SK-N-SH (cell line): ENCODE results near the gene CRYAA. TPM values are rescaled to one million over a fixed set of nuclear protein-coding genes. Genes with fewer than 3 reads are reported as not detected.

Source experiments
- CTCF ChIA-PET: fragments of 300-600, 350-600 bp; formaldehyde crosslinking; extraction: SDS; loops from one replicate; lab custom pipeline; 2021; lab: Yijun Ruan, JAX
- POLR2A ChIA-PET: fragments of 350-600 bp; sonication (Branson Sonifier 250); formaldehyde crosslinking; extraction: SDS; loops from one replicate; lab custom pipeline; 2020; ENCODE audit warnings: antibody characterized with exemption, inconsistent platforms; lab: Yijun Ruan, JAX
- DNase-seq: peaks from one replicate; pipeline ENCODE4 v3.0.0; 2012
- H2AFZ ChIP-seq: fragments of 200-600 bp; sonication (generic); 2 replicates; pipeline ENCODE4 v1.8.1; 2016; ENCODE audit warnings: antibody characterized with exemption, mild to moderate bottlenecking, low read depth
- H3F3A ChIP-seq: fragments of 200-600 bp; sonication (generic); replicated peaks from 2 replicates; pipeline ENCODE3; 2016; ENCODE audit warnings: antibody characterized with exemption, mild to moderate bottlenecking; ENCODE audit not compliant: insufficient read depth
- H3K27ac ChIP-seq, 2 experiments: fragments of 200-500 bp in 1 of 2; fragments of 200-600 bp in 1 of 2; sonication (Bioruptor generic) in 1 of 2; sonication (generic), shearing (Covaris generic) in 1 of 2; 2 replicates each; pipeline versions ENCODE4 v1.5.1 to v1.6.1; 2014 to 2016; ENCODE audit warnings: low read depth in 2 of 2, inconsistent platforms in 1 of 2, low read length in 1 of 2, mild to moderate bottlenecking in 1 of 2, mixed read lengths in 1 of 2
- H3K27me3 ChIP-seq: fragments of 200-600 bp; sonication (generic), shearing (Covaris generic); 2 replicates; pipeline ENCODE4 v1.6.1; 2016; ENCODE audit warnings: mixed run types; ENCODE audit not compliant: insufficient read depth
- H3K36me3 ChIP-seq, 2 experiments: fragments of 200-500 bp in 1 of 2; fragments of 200-600 bp in 1 of 2; sonication (Bioruptor generic) in 1 of 2; sonication (generic) in 1 of 2; replicated peaks in 1 of 2; 2 replicates each; pipeline versions ENCODE3 to v1.5.1; 2014 to 2016; ENCODE audit warnings: low read length in 1 of 2, mild to moderate bottlenecking in 1 of 2; ENCODE audit not compliant: insufficient read depth in 2 of 2, control insufficient read depth in 1 of 2
- H3K4me1 ChIP-seq, 2 experiments: fragments of 200-500 bp in 1 of 2; fragments of 200-600 bp in 1 of 2; sonication (Bioruptor generic) in 1 of 2; sonication (generic), shearing (Covaris generic) in 1 of 2; 2 replicates each; pipeline versions ENCODE4 v1.5.1 to v1.6.1; 2014 to 2016; ENCODE audit warnings: low read depth in 1 of 2, low read length in 1 of 2, mixed run types in 1 of 2; ENCODE audit not compliant: insufficient read depth in 2 of 2, control insufficient read depth in 1 of 2
- H3K4me2 ChIP-seq: fragments of 200-600 bp; sonication (generic), shearing (Covaris generic); 2 replicates; pipeline ENCODE4 v1.6.1; 2017; ENCODE audit warnings: mixed run types
- H3K4me3 ChIP-seq, 2 experiments: fragments of 200-500 bp in 1 of 2; fragments of 200-600 bp in 1 of 2; sonication (Bioruptor generic) in 1 of 2; sonication (generic), shearing (Covaris generic) in 1 of 2; 2 replicates each; pipeline versions ENCODE4 v1.5.1 to v1.8.1; 2014 to 2016; ENCODE audit warnings: low read depth in 2 of 2, inconsistent platforms in 1 of 2, low read length in 1 of 2, mild to moderate bottlenecking in 1 of 2, mixed read lengths in 1 of 2, moderate library complexity in 1 of 2
- H3K79me2 ChIP-seq: fragments of 200-600 bp; sonication (generic); 2 replicates; pipeline ENCODE4 v1.8.1; 2017; ENCODE audit warnings: mild to moderate bottlenecking; ENCODE audit not compliant: insufficient read depth
- H3K9ac ChIP-seq: fragments of 200-600 bp; sonication (generic); 2 replicates; pipeline ENCODE4 v1.6.1; 2017; ENCODE audit warnings: mixed run types
- H3K9me2 ChIP-seq: fragments of 200-600 bp; sonication (generic); 2 replicates; pipeline ENCODE4 v1.6.1; 2017; ENCODE audit warnings: mixed run types
- H3K9me3 ChIP-seq: fragments of 200-600 bp; sonication (generic); 2 replicates; pipeline ENCODE4 v1.6.1; 2017; ENCODE audit warnings: mixed run types, mild to moderate bottlenecking, moderate library complexity
- H4K20me1 ChIP-seq: fragments of 200-600 bp; sonication (generic); 2 replicates; pipeline ENCODE4 v1.6.1; 2017; ENCODE audit warnings: mild to moderate bottlenecking, mixed run types; ENCODE audit not compliant: insufficient read depth
- CHD2 ChIP-seq: fragments of 150-350 bp; IDR thresholded peaks from 2 replicates; pipeline ENCODE4 v1.6.1; 2018; ENCODE audit warnings: low read length; ENCODE audit not compliant: partially characterized antibody
- ELF1 ChIP-seq: IDR thresholded peaks from 2 replicates; pipeline ENCODE4 v1.4.0; 2012
- EP300 ChIP-seq, 2 experiments: IDR thresholded peaks; 2 replicates each; pipeline versions ENCODE4 v1.4.0 to v1.6.1; 2012; ENCODE audit warnings: borderline replicate concordance in 1 of 2, low read depth in 1 of 2, low read length in 1 of 2
- FOXJ3 ChIP-seq: sonication (generic); formaldehyde crosslinking; IDR thresholded peaks from 2 replicates; pipeline ENCODE4 v1.5.1; 2020; ENCODE audit warnings: mild to moderate bottlenecking, missing genetic modification reagents
- GABPA ChIP-seq: IDR thresholded peaks from 2 replicates; pipeline ENCODE4 v1.4.0; 2012; ENCODE audit warnings: low read depth, mild to moderate bottlenecking
- IRF3 ChIP-seq: fragments of 150-350 bp; IDR thresholded peaks from 2 replicates; pipeline ENCODE4 v1.6.1; 2016; ENCODE audit warnings: mild to moderate bottlenecking, low read depth, low read length
- MEF2A ChIP-seq: IDR thresholded peaks from 2 replicates; pipeline ENCODE4 v1.4.0; 2012; ENCODE audit warnings: low read depth, borderline replicate concordance
- MXI1 ChIP-seq: IDR thresholded peaks from 2 replicates; pipeline ENCODE4 v1.6.1; 2012; ENCODE audit warnings: mild to moderate bottlenecking, low read depth, low read length, improper control_type of control experiment
- NFIC ChIP-seq: IDR thresholded peaks from 2 replicates; pipeline ENCODE4 v1.4.0; 2012; ENCODE audit warnings: borderline replicate concordance
- NRF1 ChIP-seq: IDR thresholded peaks from 2 replicates; pipeline ENCODE4 v1.6.1; 2012; ENCODE audit warnings: low read depth, mild to moderate bottlenecking, low read length
- RAD21 ChIP-seq: IDR thresholded peaks from 2 replicates; pipeline ENCODE4 v1.6.1; 2012; ENCODE audit warnings: mild to moderate bottlenecking, low read length
- RCOR1 ChIP-seq: fragments of 150-350 bp; IDR thresholded peaks from 2 replicates; pipeline ENCODE4 v1.6.1; 2017; ENCODE audit warnings: antibody characterized with exemption, low read length
- REST ChIP-seq: IDR thresholded peaks from 2 replicates; pipeline ENCODE4 v1.6.1; 2012; ENCODE audit warnings: mild to moderate bottlenecking, low read depth, low read length, moderate library complexity
- RXRA ChIP-seq: IDR thresholded peaks from 2 replicates; pipeline ENCODE4 v1.4.0; 2012; ENCODE audit warnings: low read depth, mild to moderate bottlenecking, borderline replicate concordance
- SIN3A ChIP-seq: IDR thresholded peaks from 2 replicates; pipeline ENCODE4 v1.6.1; 2012; ENCODE audit warnings: low read depth, mild to moderate bottlenecking, low read length, moderate library complexity, borderline replicate concordance
- SMC3 ChIP-seq: IDR thresholded peaks from 2 replicates; pipeline ENCODE4 v1.6.1; 2012; ENCODE audit warnings: low read depth, low read length, improper control_type of control experiment
- TAF1 ChIP-seq: IDR thresholded peaks from 2 replicates; pipeline ENCODE4 v1.6.1; 2012; ENCODE audit warnings: low read depth, mild to moderate bottlenecking, low read length, moderate library complexity, borderline replicate concordance
- TCF12 ChIP-seq: IDR thresholded peaks from 2 replicates; pipeline ENCODE4 v1.4.0; 2012
- USF1 ChIP-seq: IDR thresholded peaks from 2 replicates; pipeline ENCODE4 v1.4.0; 2012; ENCODE audit warnings: low read depth, borderline replicate concordance
- WGBS: methylation state at CpG from one replicate; pipeline ENCODE4 v1.1.6; 2017; ENCODE audit warnings: low lambda C conversion rate; 5-methylcytosine and 5-hydroxymethylcytosine counted together
- polyA plus RNA-seq, 3 experiments: library from polyadenylated mRNA; depleted of rRNA; stranded (reverse); fragments of >200 nt; gene quantifications; 2 replicates each; pipeline ENCODE4 v1.2.3, GENCODE V29; 2012
- TF ChIP-seq, protein P1 (sequence below): fragments of 150-350 bp; IDR thresholded peaks from 2 replicates; pipeline ENCODE4 v1.6.1; 2017; ENCODE audit warnings: antibody characterized with exemption, low read length, low read depth, borderline replicate concordance
- TF ChIP-seq, protein P2 (sequence below): IDR thresholded peaks from 2 replicates; pipeline ENCODE4; 2012
- TF ChIP-seq, protein P3 (sequence below): IDR thresholded peaks from 2 replicates; pipeline ENCODE4 v1.4.0; 2012; ENCODE audit warnings: low read depth

CRYAA gene
- polyA plus RNA-seq, 1 of the 3 experiments (the other 2 are of a cell fraction) = not detected

DNA sequence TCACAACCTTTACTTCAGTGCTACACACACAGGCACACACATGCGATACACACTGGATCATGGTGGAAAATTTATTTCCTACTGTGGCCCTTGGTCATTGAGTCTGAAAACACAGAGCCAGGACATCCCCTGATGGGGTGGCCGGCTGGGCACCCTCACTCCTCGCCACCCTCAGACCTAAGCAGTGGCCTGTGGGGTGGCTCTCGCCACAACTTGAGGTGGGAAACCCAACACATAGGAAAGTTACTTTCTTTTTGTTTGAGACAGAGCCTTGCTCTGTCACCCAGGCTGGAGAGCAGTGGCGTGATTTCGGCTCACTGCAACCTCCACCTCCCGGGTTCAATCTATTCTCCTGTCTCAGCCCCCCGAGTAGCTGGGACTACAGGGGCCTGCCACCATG lies 19.4 kb downstream of the CRYAA start (continued):
- TF ChIP-seq SIN3A (no peak), NFIC (no peak), USF1 (no peak), FOXJ3 (CRISPR knock-in tag) (no peak), TAF1 (no peak), SMC3 (no peak)
- TF ChIP-seq, protein P1, sequence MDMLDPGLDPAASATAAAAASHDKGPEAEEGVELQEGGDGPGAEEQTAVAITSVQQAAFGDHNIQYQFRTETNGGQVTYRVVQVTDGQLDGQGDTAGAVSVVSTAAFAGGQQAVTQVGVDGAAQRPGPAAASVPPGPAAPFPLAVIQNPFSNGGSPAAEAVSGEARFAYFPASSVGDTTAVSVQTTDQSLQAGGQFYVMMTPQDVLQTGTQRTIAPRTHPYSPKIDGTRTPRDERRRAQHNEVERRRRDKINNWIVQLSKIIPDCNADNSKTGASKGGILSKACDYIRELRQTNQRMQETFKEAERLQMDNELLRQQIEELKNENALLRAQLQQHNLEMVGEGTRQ = no peak

- DNase-seq = no peak
- H3K4me2 ChIP-seq = no peak overlapping the region
- no peaks in the 10 kb centered on the region for H3K79me2 ChIP-seq
- H2AFZ ChIP-seq = no peak overlapping the region
- 63% methylated on average over 15 of the region's 15 CpGs for WGBS
- CTCF ChIA-PET = no interaction called here
- no peak overlapping the region for H3K27ac ChIP-seq
- no peak for TF ChIP-seq REST
- TF ChIP-seq, protein P2, sequence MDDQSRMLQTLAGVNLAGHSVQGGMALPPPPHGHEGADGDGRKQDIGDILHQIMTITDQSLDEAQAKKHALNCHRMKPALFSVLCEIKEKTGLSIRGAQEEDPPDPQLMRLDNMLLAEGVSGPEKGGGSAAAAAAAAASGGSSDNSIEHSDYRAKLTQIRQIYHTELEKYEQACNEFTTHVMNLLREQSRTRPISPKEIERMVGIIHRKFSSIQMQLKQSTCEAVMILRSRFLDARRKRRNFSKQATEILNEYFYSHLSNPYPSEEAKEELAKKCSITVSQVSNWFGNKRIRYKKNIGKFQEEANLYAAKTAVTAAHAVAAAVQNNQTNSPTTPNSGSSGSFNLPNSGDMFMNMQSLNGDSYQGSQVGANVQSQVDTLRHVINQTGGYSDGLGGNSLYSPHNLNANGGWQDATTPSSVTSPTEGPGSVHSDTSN = no peak
- TF ChIP-seq ELF1 = no peak
- TF ChIP-seq RCOR1 = no peak
- no peak for TF ChIP-seq GABPA
- TF ChIP-seq MXI1 = no peak
- no peak for TF ChIP-seq MEF2A
- TF ChIP-seq TCF12 = no peak
- TF ChIP-seq RAD21 = no peak
- no peak for TF ChIP-seq TAF1
- no peak for TF ChIP-seq EP300 (IDR thresholded peaks at IDR 0.05; ENCODE audit: borderline replicate concordance in 1 of 2, low read depth in 1 of 2, low read length in 1 of 2)
- TF ChIP-seq, protein P1 = no peak
- TF ChIP-seq RXRA = no peak
- TF ChIP-seq FOXJ3 (CRISPR knock-in tag) = no peak
- no peak for TF ChIP-seq CHD2
- no peak for TF ChIP-seq NFIC
- TF ChIP-seq IRF3 = no peak
- TF ChIP-seq NRF1 = no peak
- TF ChIP-seq, protein P3, sequence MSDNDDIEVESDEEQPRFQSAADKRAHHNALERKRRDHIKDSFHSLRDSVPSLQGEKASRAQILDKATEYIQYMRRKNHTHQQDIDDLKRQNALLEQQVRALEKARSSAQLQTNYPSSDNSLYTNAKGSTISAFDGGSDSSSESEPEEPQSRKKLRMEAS = no peak
- no peaks in the 10 kb centered on the region for H4K20me1 ChIP-seq
- H3K9ac ChIP-seq = no peak overlapping the region
- no peaks in the 10 kb centered on the region; a peak in 1 of 4 replicates for H3K4me1 ChIP-seq
- H3F3A ChIP-seq = no peaks in the 10 kb centered on the region
- no peaks in the 10 kb centered on the region for H3K9me3 ChIP-seq
- no peaks in the 10 kb centered on the region for H3K27me3 ChIP-seq
- H3K9me2 ChIP-seq = no peaks in the 10 kb centered on the region
- no peak overlapping the region for H3K4me3 ChIP-seq
- POLR2A ChIA-PET = no interaction called here
- H3K36me3 ChIP-seq = no peaks in the 10 kb centered on the region
Observed at GRCh38 chr21:43188592-43189210, 19.9 kb downstream of the CRYAA start.
